Activated T-helper 9 cell treated with anti-CD3 and anti-CD28 coated beads, Interleukin-2, amount 50 U/mL, for 16 hours (primary cell): ENCODE data around the gene CISD2.
A peak's percentile ranks its signal among the peaks of the same experiment; 100 is the strongest.
"Not testable (repeated sequence)": the region's sequence is repeated elsewhere in the genome, so short reads cannot be mapped to it uniquely, and the experiment has no call there.

Source experiments
- DNase-seq: peaks from one replicate; pipeline ENCODE4 v3.0.0-alpha.2; 2020; ENCODE audit warnings: low read depth

Gene CISD2

GRCh38 chr4:102868781-102869568 lies at the start of gene CISD2:
CISD2 (plus strand) TSS chr4:102868992; CDS start chr4:102869085, 93 bp downstream.
- DNase-seq: peak; percentile 84

DNA sequence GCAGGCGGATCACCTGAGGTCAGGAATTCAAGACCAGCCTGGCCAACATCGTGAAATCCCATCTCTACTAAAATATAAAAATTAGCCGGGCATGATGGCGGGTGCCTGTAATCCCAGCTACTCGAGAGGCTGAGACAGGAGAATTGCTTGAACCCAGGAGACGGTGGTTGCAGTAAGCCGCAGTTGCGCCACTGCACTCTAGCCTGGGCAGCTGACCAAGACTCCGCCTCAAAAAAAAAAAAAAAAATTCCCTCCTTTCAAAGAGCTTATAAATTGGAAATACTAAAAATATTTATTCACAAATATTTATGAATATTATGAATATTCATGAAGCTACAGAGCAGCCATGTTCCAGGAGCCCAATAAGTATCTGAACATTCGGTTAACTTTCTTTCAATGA lies 49.7 kb upstream of the CISD2 start:
- DNase-seq: not testable (repeated sequence)

GRCh38 chr4:102819588-102820365 lies 49.0 kb upstream of the CISD2 start:
- DNase-seq: no peak

DNA sequence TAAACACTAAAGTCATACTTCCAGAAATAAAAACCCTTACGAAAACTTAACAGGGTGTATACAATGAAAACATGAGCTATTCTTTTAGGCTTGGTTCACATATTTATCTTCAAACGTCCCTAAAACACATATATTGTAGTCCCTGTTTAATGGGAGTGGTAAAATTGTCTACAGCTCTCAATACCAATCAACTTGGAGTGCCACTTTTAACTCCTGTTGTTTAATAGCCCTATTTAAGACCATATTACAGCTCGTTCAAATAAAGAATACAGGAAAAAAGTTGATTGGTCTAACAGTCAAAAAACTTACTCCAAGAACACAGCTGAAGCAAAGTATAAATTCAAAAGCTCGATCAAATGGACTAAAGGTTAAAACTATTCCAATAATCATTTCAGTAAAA lies 45.3 kb upstream of the CISD2 start:
- DNase-seq: no peak

DNA sequence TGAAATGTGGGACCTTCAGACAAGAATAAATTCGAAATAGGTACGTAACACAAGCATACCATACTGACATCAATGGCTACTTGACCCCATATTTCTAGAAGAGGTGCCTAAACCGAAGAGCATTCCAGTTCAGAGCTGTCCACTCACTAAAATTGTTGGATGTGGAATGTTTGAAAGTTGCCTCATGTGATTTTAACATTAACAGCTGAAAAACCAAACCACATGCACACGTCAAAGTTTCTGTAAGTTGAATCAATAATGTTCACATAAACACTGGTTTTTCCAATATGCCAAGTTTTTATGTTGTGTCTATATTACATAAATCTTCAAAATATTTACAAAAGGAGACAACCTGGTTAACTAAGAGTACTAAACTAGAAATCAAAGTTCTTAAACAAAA lies 44.9 kb upstream of the CISD2 start:
- DNase-seq: no peak

DNA sequence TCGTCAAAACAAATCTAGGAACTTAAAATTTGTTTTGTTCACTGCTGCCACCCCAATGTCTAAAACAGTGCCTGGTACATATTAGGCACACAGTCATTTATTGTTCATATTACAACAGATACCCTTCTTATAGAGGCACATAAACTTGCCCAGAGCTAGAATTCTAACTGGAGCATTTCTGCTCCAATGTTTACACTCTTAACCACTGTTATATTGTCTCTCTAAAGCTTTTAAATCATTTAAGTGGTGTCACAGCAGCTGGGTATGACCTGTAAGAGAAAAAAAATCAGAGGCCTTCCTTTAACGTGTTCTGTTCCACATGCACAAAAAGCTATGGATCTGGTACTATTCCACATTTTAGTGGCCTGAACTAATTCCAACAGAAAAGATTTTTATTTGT lies 44.4 kb upstream of the CISD2 start:
- DNase-seq: no peak

DNA sequence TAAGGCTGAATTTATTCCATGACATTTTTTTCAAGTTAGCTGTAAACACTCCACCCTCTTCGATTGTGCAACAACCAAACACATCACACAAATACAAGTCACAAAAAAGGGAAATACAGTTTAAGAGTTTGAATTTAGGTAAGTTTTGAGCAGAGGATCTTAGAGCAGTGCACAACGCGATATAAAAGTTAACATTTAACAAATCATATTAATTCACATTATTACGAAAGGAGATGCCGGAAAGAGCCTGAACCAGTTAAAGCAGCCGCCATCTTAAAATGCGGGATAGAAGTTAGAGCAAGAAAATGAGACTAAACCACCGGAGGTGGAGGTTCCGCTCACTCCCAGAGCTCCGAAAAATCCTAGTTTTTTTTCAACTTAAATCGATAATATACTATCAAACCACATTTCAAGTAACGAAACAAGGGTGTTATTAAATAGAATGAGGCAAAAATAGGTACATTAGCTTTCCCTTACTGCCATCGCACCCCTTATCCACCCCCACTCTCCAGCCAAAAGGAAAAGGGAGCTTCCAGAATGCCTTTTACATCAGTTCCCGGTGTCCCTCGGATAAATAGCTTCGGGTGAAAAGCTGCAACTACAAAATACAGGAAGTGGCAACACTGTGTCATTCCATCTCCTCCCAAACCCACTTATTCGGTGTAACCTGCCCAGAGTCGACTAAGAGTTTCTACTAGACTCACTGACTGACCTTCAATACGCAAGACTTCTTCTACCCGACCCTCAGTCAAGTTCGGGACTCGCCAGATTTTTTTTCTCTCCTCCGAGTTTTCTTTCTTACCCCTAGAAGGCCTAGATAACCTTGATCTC lies 43.3 kb upstream of the CISD2 start:
- peak; percentile 5 for DNase-seq

- DNase-seq: peak; percentile 63
Observed at GRCh38 chr4:102826105-102826889, 42.5 kb upstream of the CISD2 start.

GRCh38 chr4:102826890-102827673 lies 41.7 kb upstream of the CISD2 start, which contains the start of gene UBE2D3:
UBE2D3 (minus strand) TSS chr4:102827551; CDS start chr4:102826508, 1,043 bp downstream.
- DNase-seq: peak; percentile 93

DNA sequence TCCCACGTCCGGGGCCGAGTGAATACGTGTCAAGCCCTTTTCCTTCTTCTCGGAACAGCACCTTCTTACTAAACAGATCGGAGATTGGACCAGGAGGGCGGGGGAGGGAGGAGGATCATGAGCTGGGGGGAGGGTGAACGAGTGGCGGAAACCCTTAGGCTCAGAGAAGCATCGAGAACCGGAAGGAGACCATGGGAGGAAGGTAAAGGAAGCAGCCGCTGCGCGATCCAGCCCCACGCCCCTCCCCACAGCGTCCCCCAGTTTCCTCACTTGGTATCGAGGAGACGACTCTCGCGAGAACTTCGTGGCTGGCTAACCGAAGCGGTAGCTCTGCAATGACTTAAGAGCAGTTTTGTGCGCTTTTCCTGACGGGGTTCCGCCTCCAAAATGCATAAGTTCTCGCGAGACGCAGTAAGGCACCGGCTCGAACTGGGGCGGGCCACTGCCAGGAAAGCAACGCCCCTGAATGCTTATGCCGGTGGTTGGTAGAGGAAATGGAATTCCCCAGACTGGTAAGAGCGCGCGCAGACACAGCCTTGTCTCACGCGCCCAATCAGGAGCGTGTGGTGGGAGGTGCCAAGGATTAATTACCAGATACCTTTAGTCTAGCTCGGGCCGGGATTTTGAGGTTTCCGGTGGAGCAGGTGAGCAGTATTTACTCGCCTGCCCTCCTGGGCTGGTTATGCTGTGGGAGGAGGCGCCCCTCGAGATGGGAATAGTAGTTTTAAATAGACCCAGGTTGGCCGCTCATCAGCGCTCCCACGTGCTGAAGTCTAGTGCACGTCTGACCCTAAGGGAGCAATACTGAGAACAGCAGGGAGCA lies 40.9 kb upstream of the CISD2 start:
- DNase-seq: peak; percentile 98

DNA sequence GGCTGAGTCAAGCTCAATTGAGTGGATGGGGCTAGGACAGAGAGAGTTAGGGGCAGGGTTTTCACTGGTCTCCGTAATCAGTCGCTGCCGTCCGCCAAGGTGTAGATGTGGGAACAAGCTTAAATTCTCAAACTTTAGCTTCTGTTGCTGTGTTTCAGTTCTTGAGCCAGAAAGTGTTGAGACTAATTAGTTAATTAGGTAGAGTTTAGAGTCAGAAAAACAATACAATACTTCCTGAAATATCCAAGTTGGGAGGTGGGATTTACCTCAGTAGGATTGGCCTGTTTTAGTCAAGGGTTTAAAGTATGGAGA lies 40.3 kb upstream of the CISD2 start:
- no peak for DNase-seq

GRCh38 chr4:102829803-102830202 lies 39.0 kb upstream of the CISD2 start:
- no peak for DNase-seq

- no peak for DNase-seq
Observed at GRCh38 chr4:102832105-102832504, 36.7 kb upstream of the CISD2 start.

DNA sequence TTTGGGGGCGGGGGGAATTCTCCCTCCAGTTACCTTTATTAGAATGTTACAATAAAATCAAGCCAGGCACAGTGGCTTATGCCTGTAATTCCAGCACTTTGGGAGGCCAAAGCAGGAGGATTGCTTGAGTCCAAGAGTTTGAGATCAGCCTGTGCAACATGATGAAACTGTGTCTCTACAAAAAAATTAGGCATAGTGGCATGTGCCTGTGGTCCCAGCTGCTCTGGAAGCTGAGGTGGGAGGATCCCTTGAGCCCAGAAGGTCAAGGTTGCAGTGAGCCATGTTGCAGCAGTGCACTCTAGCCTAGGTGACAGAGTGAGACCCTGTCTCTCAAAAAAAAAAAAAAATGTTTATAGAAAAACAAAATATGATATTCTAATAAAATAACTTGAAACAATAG lies 36.1 kb upstream of the CISD2 start:
- no peak for DNase-seq

DNA sequence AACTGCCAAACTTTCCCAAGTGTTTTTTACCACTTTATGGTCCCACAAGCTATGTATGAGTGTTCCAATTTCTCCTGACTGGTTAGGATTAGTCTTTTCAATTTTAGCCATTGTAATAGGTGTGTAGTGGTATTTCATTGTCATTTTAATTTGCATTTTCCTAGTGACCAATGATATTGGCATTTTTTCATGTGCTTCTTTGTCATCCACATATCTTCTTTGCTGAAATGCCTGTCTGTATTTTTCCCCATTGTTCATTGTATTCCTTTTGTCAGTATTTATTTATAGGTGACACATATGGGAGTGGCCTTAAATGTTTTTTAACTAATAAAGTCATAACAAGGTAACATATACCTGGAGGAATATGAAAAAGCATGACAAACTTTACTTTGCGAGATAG lies 32.2 kb upstream of the CISD2 start:
- DNase-seq: no peak

DNA sequence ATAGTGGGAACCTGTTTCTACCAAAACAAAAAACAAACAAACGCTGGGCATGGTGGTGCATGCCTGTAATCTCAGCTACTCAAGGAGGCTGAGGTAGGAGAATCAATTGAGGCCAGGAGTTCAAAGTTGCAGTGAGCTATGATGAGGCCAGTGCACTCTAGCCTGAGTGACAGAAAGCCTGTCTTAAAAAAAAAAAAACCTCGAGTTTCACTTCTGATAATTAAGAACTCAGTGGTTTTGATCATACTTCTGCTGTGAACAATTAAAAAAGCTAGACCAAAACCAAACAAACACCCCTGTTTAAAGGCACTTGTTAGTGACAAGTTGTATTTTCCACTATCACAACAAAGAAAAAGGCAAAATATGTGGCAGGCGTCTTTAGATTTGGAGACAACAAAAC lies 26.4 kb upstream of the CISD2 start:
- DNase-seq: no peak

DNA sequence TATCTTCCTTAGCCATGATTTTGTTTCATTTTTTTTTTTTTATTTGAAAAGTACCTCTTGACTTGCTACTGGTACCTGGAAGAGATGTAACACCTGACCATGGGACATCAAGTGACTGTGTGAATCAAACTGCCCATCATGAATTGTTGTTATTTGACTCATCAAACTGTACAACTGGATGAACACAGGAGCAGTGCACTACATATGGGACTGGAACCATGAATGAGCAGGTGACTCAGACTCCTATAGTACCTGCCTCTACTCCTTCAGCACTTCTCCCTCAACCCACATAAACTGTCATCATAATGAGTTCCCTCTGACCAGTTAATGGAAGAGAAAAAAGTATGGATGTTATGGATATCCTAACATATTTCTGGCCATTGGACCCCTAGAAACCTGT lies 25.5 kb upstream of the CISD2 start:
- no peak for DNase-seq

- DNase-seq: no peak
Observed at GRCh38 chr4:102843938-102844337, 24.9 kb upstream of the CISD2 start.

- DNase-seq: no peak
Observed at GRCh38 chr4:102847687-102848086, 21.1 kb upstream of the CISD2 start.

- DNase-seq: no peak
Observed at GRCh38 chr4:102849579-102850104, 19.1 kb upstream of the CISD2 start.
